GM18868 (cell line): ENCODE measurements around the gene PITX2.

Experiments
- ATAC-seq: cut with Tn5 transposase; IDR thresholded peaks from one replicate; pipeline ENCODE4 v1.9.1; 2021; ENCODE audit warnings: mild to moderate bottlenecking, moderate library complexity; ENCODE audit not compliant: unreplicated experiment

Gene PITX2

GRCh38 chr4:110636680-110637407 is 14.0 kb upstream of the PITX2 start:
- no peak for ATAC-seq

- no peak for ATAC-seq
Observed at GRCh38 chr4:110636171-110636679, 13.3 kb upstream of the PITX2 start.

GRCh38 chr4:110635163-110635865 is 12.4 kb upstream of the PITX2 start:
- no peak for ATAC-seq

- ATAC-seq = no peak
Observed at GRCh38 chr4:110634350-110635162, 11.7 kb upstream of the PITX2 start.

GRCh38 chr4:110633358-110634341 is 10.8 kb upstream of the PITX2 start:
- ATAC-seq = no peak

GRCh38 chr4:110632506-110633357 is 9.9 kb upstream of the PITX2 start:
- no peak for ATAC-seq

GRCh38 chr4:110631584-110632505 is 9.0 kb upstream of the PITX2 start:
- peak; percentile 98 for ATAC-seq

GRCh38 chr4:110630688-110631402 is 8.0 kb upstream of the PITX2 start:
- ATAC-seq = no peak

- ATAC-seq = no peak
Observed at GRCh38 chr4:110629780-110630687, 7.2 kb upstream of the PITX2 start.

GRCh38 chr4:110629214-110629754 is 6.4 kb upstream of the PITX2 start:
- ATAC-seq = no peak

- ATAC-seq = no peak
Observed at GRCh38 chr4:110628663-110629213, 5.9 kb upstream of the PITX2 start.

GRCh38 chr4:110627977-110628662 is 5.2 kb upstream of the PITX2 start:
- ATAC-seq = no peak

- ATAC-seq = no peak
Observed at GRCh38 chr4:110626532-110627153, 3.8 kb upstream of the PITX2 start.

GRCh38 chr4:110625576-110626257 is 2.8 kb upstream of the PITX2 start:
- no peak for ATAC-seq
